ENCODE data around the gene PPAN.

PPAN gene

GRCh38 chr19:10076535-10076934 lies 29.6 kb upstream of the PPAN start:
- no peak for DNase-seq (ENCODE audit: low read depth)
- TF ChIP-seq, protein P1, sequence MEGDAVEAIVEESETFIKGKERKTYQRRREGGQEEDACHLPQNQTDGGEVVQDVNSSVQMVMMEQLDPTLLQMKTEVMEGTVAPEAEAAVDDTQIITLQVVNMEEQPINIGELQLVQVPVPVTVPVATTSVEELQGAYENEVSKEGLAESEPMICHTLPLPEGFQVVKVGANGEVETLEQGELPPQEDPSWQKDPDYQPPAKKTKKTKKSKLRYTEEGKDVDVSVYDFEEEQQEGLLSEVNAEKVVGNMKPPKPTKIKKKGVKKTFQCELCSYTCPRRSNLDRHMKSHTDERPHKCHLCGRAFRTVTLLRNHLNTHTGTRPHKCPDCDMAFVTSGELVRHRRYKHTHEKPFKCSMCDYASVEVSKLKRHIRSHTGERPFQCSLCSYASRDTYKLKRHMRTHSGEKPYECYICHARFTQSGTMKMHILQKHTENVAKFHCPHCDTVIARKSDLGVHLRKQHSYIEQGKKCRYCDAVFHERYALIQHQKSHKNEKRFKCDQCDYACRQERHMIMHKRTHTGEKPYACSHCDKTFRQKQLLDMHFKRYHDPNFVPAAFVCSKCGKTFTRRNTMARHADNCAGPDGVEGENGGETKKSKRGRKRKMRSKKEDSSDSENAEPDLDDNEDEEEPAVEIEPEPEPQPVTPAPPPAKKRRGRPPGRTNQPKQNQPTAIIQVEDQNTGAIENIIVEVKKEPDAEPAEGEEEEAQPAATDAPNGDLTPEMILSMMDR (conservative IDR thresholded peaks at IDR 0.05; ENCODE audit: low read length), result no peak
- H3K4me3 ChIP-seq (ENCODE audit: low read length), result no peak overlapping the region

DNA sequence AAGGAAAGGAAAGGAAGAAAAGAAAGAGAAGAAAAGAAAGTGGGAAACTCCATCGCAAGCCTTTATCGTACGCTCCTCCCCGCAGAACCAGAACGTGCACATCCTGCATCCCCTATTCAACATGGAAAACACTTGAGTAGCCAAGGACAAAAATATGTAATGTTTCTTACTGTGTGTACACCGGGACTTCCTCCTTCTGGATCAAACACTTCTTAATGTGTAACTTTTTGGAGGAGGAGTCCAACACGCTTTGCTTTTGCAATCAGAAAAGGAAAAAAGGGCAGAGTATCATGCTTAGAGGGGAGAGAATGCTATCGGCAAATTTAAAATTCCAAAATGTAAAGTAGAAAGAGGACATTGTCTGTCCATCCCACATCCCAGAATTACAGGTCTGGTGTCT lies 27.8 kb upstream of the PPAN start:
- no peak for DNase-seq (ENCODE audit: low read depth)
- no peak overlapping the region for H3K4me3 ChIP-seq (ENCODE audit: low read length)
- TF ChIP-seq, protein P1 (conservative IDR thresholded peaks at IDR 0.05; ENCODE audit: low read length), result no peak

DNA sequence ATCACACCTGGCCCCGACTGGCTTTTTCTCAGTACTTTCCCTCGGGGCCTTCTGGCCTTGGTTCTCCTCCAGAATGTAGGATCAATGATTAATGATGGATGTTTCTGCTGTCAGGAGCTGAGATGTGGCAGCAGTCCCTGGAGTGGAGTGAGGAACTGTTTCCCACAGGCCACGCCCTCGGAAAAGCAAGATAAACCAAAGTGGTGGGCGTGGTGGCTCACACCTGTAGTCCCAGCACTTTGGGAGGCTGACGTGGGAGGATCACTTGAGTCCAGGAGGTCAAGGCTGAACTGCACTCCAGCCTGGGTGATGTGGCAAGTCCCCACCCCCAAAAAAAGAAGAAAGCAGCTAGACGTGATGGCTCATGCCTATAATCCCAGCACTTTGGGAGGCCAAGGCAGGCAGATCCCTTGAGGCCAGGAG lies 27.1 kb upstream of the PPAN start:
- H3K4me3 ChIP-seq (ENCODE audit: low read length), result no peak overlapping the region
- TF ChIP-seq, protein P1 (conservative IDR thresholded peaks at IDR 0.05; ENCODE audit: low read length), result no peak
- DNase-seq (ENCODE audit: low read depth), result no peak

DNA sequence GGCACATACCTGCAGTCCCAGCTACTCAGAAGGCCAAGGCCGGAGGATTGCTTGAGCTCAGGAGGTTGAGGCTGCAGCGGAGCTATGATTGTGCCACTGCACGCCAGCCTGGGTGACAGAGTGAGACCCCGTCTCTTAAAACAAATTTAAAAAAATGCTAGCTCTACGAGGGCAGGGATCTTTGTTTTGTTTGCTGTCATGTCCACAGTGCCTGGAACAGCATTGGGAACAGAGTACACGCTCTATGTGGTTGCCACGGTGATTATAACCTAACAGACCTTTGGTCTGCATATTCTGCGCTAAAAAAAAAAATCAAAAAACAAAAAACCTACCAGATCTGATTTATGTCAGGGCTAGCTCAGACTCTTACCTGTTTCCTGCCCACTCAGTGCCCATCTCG lies 22.3 kb upstream of the PPAN start:
- H3K4me3 ChIP-seq (ENCODE audit: low read length), result no peak overlapping the region
- TF ChIP-seq, protein P1 (conservative IDR thresholded peaks at IDR 0.05; ENCODE audit: low read length), result no peak
- DNase-seq (ENCODE audit: low read depth), result no peak

DNA sequence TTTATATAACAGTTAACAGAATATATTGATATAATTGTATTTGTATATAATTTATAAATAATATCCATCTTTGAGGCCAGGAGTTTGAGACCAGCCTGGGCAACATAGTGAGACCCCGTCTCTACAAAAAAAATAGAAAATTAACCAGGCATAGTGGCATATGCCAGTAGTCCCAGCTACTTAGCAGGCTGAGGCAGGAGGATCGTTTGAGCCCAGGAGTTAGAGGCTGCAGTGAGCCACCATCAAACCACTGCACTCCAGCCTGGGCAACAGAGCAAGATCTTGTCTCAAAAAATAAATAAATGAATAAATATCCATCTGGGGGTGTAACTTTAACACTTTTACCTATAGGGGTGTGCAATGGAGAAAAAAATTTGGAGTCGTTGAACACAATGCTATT lies 21.4 kb upstream of the PPAN start:
- TF ChIP-seq, protein P1 (conservative IDR thresholded peaks at IDR 0.05; ENCODE audit: low read length), result no peak
- DNase-seq (ENCODE audit: low read depth), result no peak
- no peak overlapping the region for H3K4me3 ChIP-seq (ENCODE audit: low read length)

GRCh38 chr19:10085641-10086590 lies 20.2 kb upstream of the PPAN start, which contains the start of gene SHFL:
TSS of gene SHFL (plus strand) at chr19:10086317. CDS start at chr19:10086428, 111 bp downstream.
- TF ChIP-seq, protein P1 (conservative IDR thresholded peaks at IDR 0.05; ENCODE audit: low read length), result no peak
- peak within 1 kb of the TSS; percentile 90 for H3K4me3 ChIP-seq (ENCODE audit: low read length)
- peak; percentile 53 for DNase-seq (ENCODE audit: low read depth)

Measured in AG10803 (cell line).